ENCODE measurements around the gene EHBP1L1. TPM values are rescaled to one million over a fixed set of nuclear protein-coding genes. Genes with fewer than 3 reads are reported as not detected.

EHBP1L1 gene
- total RNA-seq, 1 donor from 2014 or later: 26.1 TPM

GRCh38 chr11:65618763-65619162, 42.9 kb downstream of the EHBP1L1 start:
- no peak overlapping the region for H3K4me3 ChIP-seq (ENCODE audit: low read depth, low read length)
- TF ChIP-seq, protein P1, sequence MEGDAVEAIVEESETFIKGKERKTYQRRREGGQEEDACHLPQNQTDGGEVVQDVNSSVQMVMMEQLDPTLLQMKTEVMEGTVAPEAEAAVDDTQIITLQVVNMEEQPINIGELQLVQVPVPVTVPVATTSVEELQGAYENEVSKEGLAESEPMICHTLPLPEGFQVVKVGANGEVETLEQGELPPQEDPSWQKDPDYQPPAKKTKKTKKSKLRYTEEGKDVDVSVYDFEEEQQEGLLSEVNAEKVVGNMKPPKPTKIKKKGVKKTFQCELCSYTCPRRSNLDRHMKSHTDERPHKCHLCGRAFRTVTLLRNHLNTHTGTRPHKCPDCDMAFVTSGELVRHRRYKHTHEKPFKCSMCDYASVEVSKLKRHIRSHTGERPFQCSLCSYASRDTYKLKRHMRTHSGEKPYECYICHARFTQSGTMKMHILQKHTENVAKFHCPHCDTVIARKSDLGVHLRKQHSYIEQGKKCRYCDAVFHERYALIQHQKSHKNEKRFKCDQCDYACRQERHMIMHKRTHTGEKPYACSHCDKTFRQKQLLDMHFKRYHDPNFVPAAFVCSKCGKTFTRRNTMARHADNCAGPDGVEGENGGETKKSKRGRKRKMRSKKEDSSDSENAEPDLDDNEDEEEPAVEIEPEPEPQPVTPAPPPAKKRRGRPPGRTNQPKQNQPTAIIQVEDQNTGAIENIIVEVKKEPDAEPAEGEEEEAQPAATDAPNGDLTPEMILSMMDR (conservative IDR thresholded peaks at IDR 0.05; ENCODE audit: low read depth, low read length): no peak
- no peak for DNase-seq (ENCODE audit: low read depth)

- H3K4me3 ChIP-seq (ENCODE audit: low read depth, low read length): no peak overlapping the region
- TF ChIP-seq, protein P1 (conservative IDR thresholded peaks at IDR 0.05; ENCODE audit: low read depth, low read length): no peak
- DNase-seq (ENCODE audit: low read depth): no peak
Measured at GRCh38 chr11:65619281-65619928, 43.6 kb downstream of the EHBP1L1 start.

- TF ChIP-seq, protein P1 (conservative IDR thresholded peaks at IDR 0.05; ENCODE audit: low read depth, low read length): no peak
- no peak for DNase-seq (ENCODE audit: low read depth)
- H3K4me3 ChIP-seq (ENCODE audit: low read depth, low read length): no peak overlapping the region
Measured at GRCh38 chr11:65620666-65621065, 44.8 kb downstream of the EHBP1L1 start.

DNA sequence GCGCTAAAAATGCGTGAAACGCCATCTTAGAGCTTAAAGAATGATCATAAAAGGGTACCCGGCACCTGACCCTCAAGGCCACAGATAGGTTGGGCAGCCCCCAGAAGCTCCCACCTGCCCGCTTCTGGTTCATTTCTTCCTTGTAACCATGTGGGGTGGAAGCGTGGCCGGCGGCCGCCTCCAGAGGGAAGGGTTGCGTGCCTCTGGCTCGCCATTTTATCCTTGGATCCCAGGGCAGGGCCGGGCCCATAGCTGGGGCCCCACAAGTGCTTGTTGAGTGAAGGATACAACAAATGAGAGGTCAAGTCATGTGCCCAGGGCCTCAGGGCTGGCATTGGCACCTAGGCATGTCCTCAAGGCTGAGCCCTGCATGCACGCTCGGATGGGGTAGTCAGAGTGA, 45.6 kb downstream of the EHBP1L1 start:
- no peak for DNase-seq (ENCODE audit: low read depth)
- TF ChIP-seq, protein P1 (conservative IDR thresholded peaks at IDR 0.05; ENCODE audit: low read depth, low read length): no peak
- H3K4me3 ChIP-seq (ENCODE audit: low read depth, low read length): no peak overlapping the region

DNA sequence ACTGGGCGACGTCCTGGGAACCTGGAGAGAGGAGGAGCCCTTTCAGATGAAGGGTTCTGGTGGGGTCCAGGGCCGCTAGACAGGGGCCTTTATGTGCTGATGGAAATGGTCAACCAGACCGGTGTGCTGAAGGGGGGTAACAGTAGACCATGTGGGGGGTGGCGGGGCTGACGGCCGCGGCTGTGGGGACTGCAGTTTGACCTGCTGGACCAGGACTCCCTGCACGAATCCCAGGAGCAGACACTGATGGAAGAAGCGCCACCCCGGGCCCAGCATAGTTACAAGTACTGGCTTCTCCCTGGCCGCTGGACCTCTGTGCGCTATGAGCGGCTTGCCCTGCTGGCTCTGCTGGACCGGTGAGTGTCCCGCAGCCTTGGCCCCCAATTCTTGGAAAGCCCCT, 46.2 kb downstream of the EHBP1L1 start:
- H3K4me3 ChIP-seq (ENCODE audit: low read depth, low read length): no peak overlapping the region
- DNase-seq (ENCODE audit: low read depth): no peak
- TF ChIP-seq, protein P1 (conservative IDR thresholded peaks at IDR 0.05; ENCODE audit: low read depth, low read length): no peak

GRCh38 chr11:65623177-65623576, 47.3 kb downstream of the EHBP1L1 start:
- TF ChIP-seq, protein P1 (conservative IDR thresholded peaks at IDR 0.05; ENCODE audit: low read depth, low read length): no peak
- H3K4me3 ChIP-seq (ENCODE audit: low read depth, low read length): no peak overlapping the region
- DNase-seq (ENCODE audit: low read depth): no peak

Data from epithelial cell of proximal tubule (primary cell).